Left lung (tissue), 10 donors: Measurements from ENCODE around the gene NEURL1B. TPM values are rescaled to one million over a fixed set of nuclear protein-coding genes. Genes with fewer than 3 reads are reported as not detected.

Experiments
- ATAC-seq: fragments of 200-7000 bp; cut with Tn5 transposase; one replicate; pipeline ENCODE4 v1.9.1; 2020; ENCODE audit warnings: moderate library complexity
- DNase-seq, 4 donors: peaks; one replicate each; pipeline ENCODE4 v3.0.0-alpha.2; 2013 to 2020
- H3K27ac ChIP-seq, 2 donors: fragments of 200-600 bp; sonication (generic) in 1 of 2; one replicate each; pipeline versions ENCODE4 v1.5.0 to v1.8.0; 2020 to 2021
- H3K27me3 ChIP-seq, 2 donors: fragments of 200-600 bp; sonication (generic) in 1 of 2; one replicate each; pipeline versions ENCODE4 v1.5.0 to v1.8.0; 2020 to 2021
- H3K36me3 ChIP-seq, 2 donors: fragments of 200-600 bp; sonication (generic) in 1 of 2; one replicate each; pipeline versions ENCODE4 v1.5.0 to v1.8.0; 2020 to 2021
- H3K4me1 ChIP-seq, 2 donors: fragments of 200-600 bp; one replicate each; pipeline ENCODE4 v1.8.0; 2021
- H3K4me3 ChIP-seq, 2 donors: fragments of 200-600 bp; sonication (generic) in 1 of 2; one replicate each; pipeline versions ENCODE4 v1.5.0 to v1.8.0; 2020 to 2021; ENCODE audit warnings: mild to moderate bottlenecking in 1 of 2
- H3K9me3 ChIP-seq, 2 donors: fragments of 200-600 bp; sonication (generic) in 1 of 2; one replicate each; pipeline versions ENCODE4 v1.5.0 to v1.8.0; 2020 to 2021
- intact Hi-C, 2 donors: fragments of 100-400 bp; cut with DNase I; formaldehyde crosslinking; loops; one replicate each; pipeline versions ENCODE4 v1.11.2 to v1.14.2; 2022
- polyA plus RNA-seq, 6 donors: library from polyadenylated mRNA; unstranded; fragments of 120-200 nt; gene quantifications; one replicate each; pipeline ENCODE4 v1.2.1, GENCODE V29; 2013; ENCODE audit not compliant: insufficient read length in 6 of 6
- total RNA-seq, 2 donors: library from RNA; stranded (reverse); fragmentation: NEBNext Ultra II Directional; extraction: Animal tissue kit (Norgen Biotek cat#: 25700); gene quantifications; one replicate each; pipeline ENCODE4 v1.2.1, GENCODE V29; 2021
- TF ChIP-seq, protein P1 (sequence below), 2 donors: fragments of 200-600 bp; sonication (generic) in 1 of 2; IDR thresholded peaks; one replicate each; pipeline versions ENCODE4 v1.5.0 to v1.8.0; 2021; ENCODE audit warnings: antibody characterized with exemption in 2 of 2
- donor health status: DM: no; HTN: yes; CAD: no.
- donor health status: DM: no; HTN: no; CAD: no.

The NEURL1B gene
- total and polyA plus RNA-seq, 8 donors, result 11.8 to 34.1 (median 29.1) TPM

GRCh38 chr5:172593721-172594235 lies 47.3 kb upstream of the NEURL1B start:
- no peaks in the 10 kb centered on the region for H3K27me3 ChIP-seq
- TF ChIP-seq, protein P1, sequence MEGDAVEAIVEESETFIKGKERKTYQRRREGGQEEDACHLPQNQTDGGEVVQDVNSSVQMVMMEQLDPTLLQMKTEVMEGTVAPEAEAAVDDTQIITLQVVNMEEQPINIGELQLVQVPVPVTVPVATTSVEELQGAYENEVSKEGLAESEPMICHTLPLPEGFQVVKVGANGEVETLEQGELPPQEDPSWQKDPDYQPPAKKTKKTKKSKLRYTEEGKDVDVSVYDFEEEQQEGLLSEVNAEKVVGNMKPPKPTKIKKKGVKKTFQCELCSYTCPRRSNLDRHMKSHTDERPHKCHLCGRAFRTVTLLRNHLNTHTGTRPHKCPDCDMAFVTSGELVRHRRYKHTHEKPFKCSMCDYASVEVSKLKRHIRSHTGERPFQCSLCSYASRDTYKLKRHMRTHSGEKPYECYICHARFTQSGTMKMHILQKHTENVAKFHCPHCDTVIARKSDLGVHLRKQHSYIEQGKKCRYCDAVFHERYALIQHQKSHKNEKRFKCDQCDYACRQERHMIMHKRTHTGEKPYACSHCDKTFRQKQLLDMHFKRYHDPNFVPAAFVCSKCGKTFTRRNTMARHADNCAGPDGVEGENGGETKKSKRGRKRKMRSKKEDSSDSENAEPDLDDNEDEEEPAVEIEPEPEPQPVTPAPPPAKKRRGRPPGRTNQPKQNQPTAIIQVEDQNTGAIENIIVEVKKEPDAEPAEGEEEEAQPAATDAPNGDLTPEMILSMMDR (IDR thresholded peaks at IDR 0.05), result no peak
- H3K9me3 ChIP-seq, result no peaks in the 10 kb centered on the region
- H3K4me1 ChIP-seq, result no peaks in the 10 kb centered on the region
- intact Hi-C loops, result no loop called here
- no peak overlapping the region for H3K27ac ChIP-seq
- DNase-seq, result no peak
- no peak for ATAC-seq
- no peaks in the 10 kb centered on the region for H3K36me3 ChIP-seq
- no peak overlapping the region for H3K4me3 ChIP-seq

DNA sequence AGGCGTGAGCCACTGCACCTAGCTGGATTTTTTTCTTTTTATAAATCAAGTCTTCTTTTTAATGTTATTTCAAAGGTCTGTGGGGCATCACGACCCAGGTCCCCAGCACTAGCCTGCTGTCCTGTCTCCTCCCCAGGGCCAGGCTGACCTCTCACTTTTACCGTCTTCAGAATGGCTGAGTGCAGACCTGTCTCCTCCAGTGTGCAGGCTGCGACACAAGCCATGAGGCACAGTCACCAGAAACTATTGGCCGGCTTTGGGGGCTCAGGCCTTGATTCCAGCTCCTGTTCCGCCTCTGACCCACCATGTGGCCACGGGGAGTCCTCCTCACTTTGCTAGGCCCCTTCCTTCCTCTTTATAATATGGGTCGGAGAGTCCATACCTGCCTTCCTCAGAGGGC lies 46.6 kb upstream of the NEURL1B start:
- TF ChIP-seq, protein P1 (IDR thresholded peaks at IDR 0.05), result no peak
- no peak for DNase-seq
- Histone ChIP-seq H3K27me3 (no peaks in the 10 kb centered on the region), H3K4me1 (no peaks in the 10 kb centered on the region), H3K36me3 (no peaks in the 10 kb centered on the region), H3K27ac (no peak overlapping the region), H3K4me3 (no peak overlapping the region), H3K9me3 (no peaks in the 10 kb centered on the region)
- intact Hi-C loops, result no loop called here
- ATAC-seq, result no peak

DNA sequence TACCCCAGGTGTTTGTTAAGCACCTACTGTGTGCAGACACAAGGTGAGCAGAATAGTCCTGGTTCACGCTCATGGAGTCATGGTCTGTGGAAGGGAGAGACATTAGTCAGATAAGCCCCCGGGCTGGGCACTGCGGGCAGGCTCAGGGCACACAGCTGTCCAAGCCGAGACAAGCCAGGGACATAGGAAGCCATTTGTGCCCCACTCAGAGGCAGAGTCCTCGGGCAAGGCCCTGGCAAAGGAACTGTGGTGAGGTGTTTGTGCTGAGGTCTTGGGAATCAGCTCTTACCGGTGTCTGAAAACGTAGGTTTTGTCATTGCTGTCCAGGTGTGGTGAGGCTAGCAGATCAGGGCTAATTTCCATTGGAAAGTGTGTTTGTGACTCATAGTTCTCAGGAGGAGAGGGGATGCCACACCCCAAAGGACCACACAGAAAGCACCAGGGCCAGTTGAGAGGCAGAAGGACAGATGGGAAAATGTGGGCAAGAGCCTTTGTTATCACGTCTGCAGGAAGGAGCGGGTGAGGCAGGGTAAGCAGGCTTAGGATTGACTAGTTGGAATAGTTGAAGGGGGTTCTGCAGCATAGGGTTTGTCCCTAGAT lies 46.1 kb upstream of the NEURL1B start:
- TF ChIP-seq, protein P1 (IDR thresholded peaks at IDR 0.05), result no peak

GRCh38 chr5:172595596-172596455 lies 45.2 kb upstream of the NEURL1B start:
- ATAC-seq, result no peak

More for the DNA sequence above, 46.1 kb upstream of the NEURL1B start:
- DNase-seq (no peak), ATAC-seq (peak; percentile 31)
- Histone ChIP-seq H3K4me1 (no peaks in the 10 kb centered on the region), H3K9me3 (no peaks in the 10 kb centered on the region), H3K36me3 (no peaks in the 10 kb centered on the region), H3K27me3 (no peaks in the 10 kb centered on the region), H3K27ac (no peak overlapping the region), H3K4me3 (no peak overlapping the region)
- intact Hi-C loops, result no loop called here

More at GRCh38 chr5:172595596-172596455, 45.2 kb upstream of the NEURL1B start:
- Histone ChIP-seq H3K4me3 (no peak overlapping the region), H3K36me3 (no peaks in the 10 kb centered on the region), H3K27me3 (no peaks in the 10 kb centered on the region), H3K4me1 (no peaks in the 10 kb centered on the region), H3K9me3 (no peaks in the 10 kb centered on the region), H3K27ac (no peak overlapping the region)
- TF ChIP-seq, protein P1 (IDR thresholded peaks at IDR 0.05), result no peak
- intact Hi-C loops, result no loop called here
- DNase-seq, result no peak
